Measurements from ENCODE around the gene ZFAND3. TPM values are rescaled to one million over a fixed set of nuclear protein-coding genes. Genes with fewer than 3 reads are reported as not detected.

ZFAND3 gene
- total and polyA plus RNA-seq, 2 donors (not counting 3 experiments of a cell fraction or from before 2014, with no cell fraction given), result 15.4 to 54.2 TPM

GRCh38 chr6:37840143-37840939 lies 20.8 kb downstream of the ZFAND3 start:
- no peaks in the 10 kb centered on the region for H3K27me3 ChIP-seq (ENCODE audit: control insufficient read depth in 2 of 2, insufficient read depth in 2 of 2, low read length in 2 of 2)
- H3K36me3 ChIP-seq (ENCODE audit: control insufficient read depth in 2 of 2, extremely low read depth in 1 of 2, insufficient read depth in 2 of 2, low read length in 2 of 2), result no peaks in the 10 kb centered on the region
- no peak for DNase-seq (ENCODE audit: low read depth, low spot score)
- no peak overlapping the region for H2AFZ ChIP-seq (ENCODE audit: low read depth, low read length)
- H3K9ac ChIP-seq (replicated peaks; ENCODE audit: extremely low read depth, insufficient read depth, low read length), result no peak overlapping the region
- BruUV-seq (replicated peaks), result no TSS peak
- no peak for FAIRE-seq
- no peak overlapping the region for H3K27ac ChIP-seq (ENCODE audit: insufficient read depth, low read depth, low read length)
- H3K79me2 ChIP-seq (ENCODE audit: control insufficient read depth, insufficient read depth, low read length), result peaks cover 91% of the 10 kb centered on the region
- intact Hi-C loops (cut with micrococcal nuclease), result no loop called here
- H3K4me1 ChIP-seq (ENCODE audit: control insufficient read depth, extremely low read depth, insufficient read depth, low read length), result no peaks in the 10 kb centered on the region
- dilution Hi-C loops (cut with MboI; ENCODE audit: extremely low pct_ligation_motif_present, low sequenced_read_pairs), result no loop called here
- H4K20me1 ChIP-seq (replicated peaks; ENCODE audit: control insufficient read depth, extremely low read depth, insufficient read depth, low read length), result peaks cover 8% of the 10 kb centered on the region
- H3K4me3 ChIP-seq (replicated peaks in 1 of 3; ENCODE audit: insufficient read depth in 1 of 3, low read depth in 1 of 3, low read length in 3 of 3), result no peak overlapping the region
- ChIA-PET CTCF (interaction anchor here (0.9 to 1.4 kb wide), 2 partner anchors 13 to 19 kb away, joined by 3 read pairs; no protein-coding TSS in a partner anchor), POLR2A (no interaction called here)
- TF ChIP-seq CTCF (IDR thresholded peaks at IDR 0.05; ENCODE audit: extremely low read depth in 1 of 2, insufficient read depth in 1 of 2, low read depth in 1 of 2, low read length in 2 of 2) (no peak), MYC (IDR thresholded peaks at IDR 0.05; ENCODE audit: low read depth, low read length) (no peak), JUN (IDR thresholded peaks at IDR 0.05; ENCODE audit: borderline replicate concordance, insufficient read depth, insufficient read length, low read depth) (no peak), GATA2 (IDR thresholded peaks at IDR 0.05; ENCODE audit: insufficient read depth, insufficient read length, low read depth, low read length) (no peak), POLR2A (IDR thresholded peaks at IDR 0.05; ENCODE audit: low read depth, low read length) (no peak), EZH2 (IDR thresholded peaks at IDR 0.05; ENCODE audit: borderline replicate concordance, low read depth, low read length, severe bottlenecking) (no peak), FOS (IDR thresholded peaks at IDR 0.05; ENCODE audit: borderline replicate concordance, insufficient read depth, low read length) (no peak), POLR2AphosphoS5 (IDR thresholded peaks at IDR 0.05; ENCODE audit: insufficient read depth, low read depth, low read length) (no peak)
- TF ChIP-seq, protein P1, sequence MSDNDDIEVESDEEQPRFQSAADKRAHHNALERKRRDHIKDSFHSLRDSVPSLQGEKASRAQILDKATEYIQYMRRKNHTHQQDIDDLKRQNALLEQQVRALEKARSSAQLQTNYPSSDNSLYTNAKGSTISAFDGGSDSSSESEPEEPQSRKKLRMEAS (IDR thresholded peaks at IDR 0.05; ENCODE audit: insufficient read depth, insufficient read length), result no peak
- H3K9me3 ChIP-seq (replicated peaks; ENCODE audit: control insufficient read depth, insufficient read depth, low read length), result no peaks in the 10 kb centered on the region
- H3K9me1 ChIP-seq (replicated peaks; ENCODE audit: control insufficient read depth, extremely low read depth, insufficient read depth, low read length), result no peaks in the 10 kb centered on the region
- no peak overlapping the region for H3K4me2 ChIP-seq (ENCODE audit: insufficient read depth, low read length)
